ENCODE data around the gene DLGAP1. TPM values are rescaled to one million over a fixed set of nuclear protein-coding genes. Genes with fewer than 3 reads are reported as not detected.

The DLGAP1 gene
- polyA plus RNA-seq, 1 experiment = 0.09 TPM

GRCh38 chr18:4207383-4207985, 247.6 kb downstream of the DLGAP1 start:
- peaks cover 13% of the 10 kb centered on the region; the same call in 1 of the 2 replicates for H3K9me3 ChIP-seq (ENCODE audit: control insufficient read depth, insufficient read depth, low read length)
- H3K27ac ChIP-seq (ENCODE audit: low read depth, low read length) = no peak overlapping the region
- no peak overlapping the region for H3K4me3 ChIP-seq (ENCODE audit: low read depth, low read length)
- H3K27me3 ChIP-seq (ENCODE audit: control insufficient read depth, insufficient read depth, low read length) = no peaks in the 10 kb centered on the region
- no peak for TF ChIP-seq CTCF (IDR thresholded peaks at IDR 0.05; ENCODE audit: low read depth, low read length)
- ChIA-PET POLR2A (no interaction called here), CTCF (no interaction called here)
- no peak for DNase-seq (ENCODE audit: low read depth, low spot score)

GRCh38 chr18:4204438-4204720, 250.7 kb downstream of the DLGAP1 start:
- no peak for DNase-seq (ENCODE audit: low read depth, low spot score)
- no peak for TF ChIP-seq CTCF (IDR thresholded peaks at IDR 0.05; ENCODE audit: low read depth, low read length)
- ChIA-PET CTCF (no interaction called here), POLR2A (no interaction called here)
- Histone ChIP-seq H3K9me3 (ENCODE audit: control insufficient read depth, insufficient read depth, low read length) (peaks cover 13% of the 10 kb centered on the region; the same call in 1 of the 2 replicates), H3K27ac (ENCODE audit: low read depth, low read length) (no peak overlapping the region), H3K4me3 (ENCODE audit: low read depth, low read length) (no peak overlapping the region), H3K27me3 (ENCODE audit: control insufficient read depth, insufficient read depth, low read length) (no peaks in the 10 kb centered on the region)

- CTCF ChIA-PET = no interaction called here
- peaks cover 9% of the 10 kb centered on the region; the same call in 1 of the 2 replicates for H3K9me3 ChIP-seq (ENCODE audit: control insufficient read depth, insufficient read depth, low read length)
- POLR2A ChIA-PET = no interaction called here
- TF ChIP-seq CTCF (IDR thresholded peaks at IDR 0.05; ENCODE audit: low read depth, low read length) = no peak
- H3K27me3 ChIP-seq (ENCODE audit: control insufficient read depth, insufficient read depth, low read length) = no peaks in the 10 kb centered on the region
- H3K27ac ChIP-seq (ENCODE audit: low read depth, low read length) = no peak overlapping the region
- no peak overlapping the region for H3K4me3 ChIP-seq (ENCODE audit: low read depth, low read length)
- DNase-seq (ENCODE audit: low read depth, low spot score) = no peak
Measured at GRCh38 chr18:4203568-4204437, 251.3 kb downstream of the DLGAP1 start.

GRCh38 chr18:4200399-4200798, 254.7 kb downstream of the DLGAP1 start:
- Histone ChIP-seq H3K4me3 (ENCODE audit: low read depth, low read length) (no peak overlapping the region), H3K27ac (ENCODE audit: low read depth, low read length) (no peak overlapping the region), H3K27me3 (ENCODE audit: control insufficient read depth, insufficient read depth, low read length) (no peaks in the 10 kb centered on the region), H3K9me3 (ENCODE audit: control insufficient read depth, insufficient read depth, low read length) (peaks cover 13% of the 10 kb centered on the region)
- CTCF ChIA-PET = no interaction called here
- no peak for DNase-seq (ENCODE audit: low read depth, low spot score)
- POLR2A ChIA-PET = no interaction called here
- no peak for TF ChIP-seq CTCF (IDR thresholded peaks at IDR 0.05; ENCODE audit: low read depth, low read length)

- ChIA-PET POLR2A (no interaction called here), CTCF (no interaction called here)
- H3K27ac ChIP-seq (ENCODE audit: low read depth, low read length) = no peak overlapping the region
- TF ChIP-seq CTCF (IDR thresholded peaks at IDR 0.05; ENCODE audit: low read depth, low read length) = no peak
- no peak overlapping the region for H3K4me3 ChIP-seq (ENCODE audit: low read depth, low read length)
- peaks cover 13% of the 10 kb centered on the region for H3K9me3 ChIP-seq (ENCODE audit: control insufficient read depth, insufficient read depth, low read length)
- DNase-seq (ENCODE audit: low read depth, low spot score) = no peak
- H3K27me3 ChIP-seq (ENCODE audit: control insufficient read depth, insufficient read depth, low read length) = no peaks in the 10 kb centered on the region
Measured at GRCh38 chr18:4198956-4199355, 256.2 kb downstream of the DLGAP1 start.

Data from AG04450 (cell line).